Trophoblast cell (in vitro differentiated cells and primary cell): Measurements from ENCODE around the gene ARMC6.

ENCODE experiments used
- DNase-seq, 2 donors: peaks; one replicate each; pipeline ENCODE4 v3.0.0-alpha.2; 2016
- H2AFZ ChIP-seq: 2 replicates; pipeline ENCODE4 v1.6.1; 2013; ENCODE audit warnings: low read length, moderate library complexity, mild to moderate bottlenecking; ENCODE audit not compliant: insufficient read depth, poor library complexity
- H2AK5ac ChIP-seq: 2 replicates; pipeline ENCODE4 v1.6.1; 2013; ENCODE audit warnings: mild to moderate bottlenecking, low read length
- H2BK120ac ChIP-seq: 2 replicates; pipeline ENCODE4 v1.6.1; 2013; ENCODE audit warnings: low read length, mild to moderate bottlenecking, moderate library complexity; ENCODE audit not compliant: insufficient read depth, poor library complexity
- H2BK12ac ChIP-seq: 2 replicates; pipeline ENCODE4 v1.6.1; 2013; ENCODE audit warnings: mild to moderate bottlenecking, low read length, moderate library complexity
- H2BK5ac ChIP-seq: 2 replicates; pipeline ENCODE4 v1.6.1; 2013; ENCODE audit warnings: low read length, low read depth, moderate library complexity, mild to moderate bottlenecking; ENCODE audit not compliant: poor library complexity
- H3K14ac ChIP-seq: 2 replicates; pipeline ENCODE4 v1.6.1; 2013; ENCODE audit warnings: mild to moderate bottlenecking, low read length
- H3K18ac ChIP-seq: 2 replicates; pipeline ENCODE4 v1.6.1; 2013; ENCODE audit warnings: mild to moderate bottlenecking, low read length
- H3K23ac ChIP-seq: 2 replicates; pipeline ENCODE4 v1.6.1; 2013; ENCODE audit warnings: low read length
- H3K27ac ChIP-seq: 2 replicates; pipeline ENCODE4 v1.5.1; 2013; ENCODE audit warnings: low read depth, mild to moderate bottlenecking, inconsistent platforms, low read length, moderate library complexity
- H3K27me3 ChIP-seq: 2 replicates; pipeline ENCODE4 v1.6.1; 2013; ENCODE audit warnings: inconsistent platforms, mild to moderate bottlenecking, low read length, moderate library complexity; ENCODE audit not compliant: insufficient read depth
- H3K36me3 ChIP-seq, 2 experiments: 1 replicate in 1 of 2; 2 replicates in 1 of 2; pipeline ENCODE4 v1.6.1; 2013; ENCODE audit warnings: low read length in 2 of 2, mild to moderate bottlenecking in 2 of 2, moderate library complexity in 1 of 2; ENCODE audit not compliant: insufficient read depth in 2 of 2, control insufficient read depth in 1 of 2
- H3K4ac ChIP-seq: 2 replicates; pipeline ENCODE4 v1.6.1; 2013; ENCODE audit warnings: low read depth, mild to moderate bottlenecking, low read length, moderate library complexity
- H3K4me1 ChIP-seq, 2 experiments: 1 replicate in 1 of 2; 2 replicates in 1 of 2; pipeline ENCODE4 v1.6.1; 2013; ENCODE audit warnings: low read length in 2 of 2, mild to moderate bottlenecking in 2 of 2, moderate library complexity in 1 of 2; ENCODE audit not compliant: insufficient read depth in 2 of 2, control insufficient read depth in 1 of 2
- H3K4me2 ChIP-seq: 2 replicates; pipeline ENCODE4 v1.6.1; 2013; ENCODE audit warnings: inconsistent platforms, mild to moderate bottlenecking, low read length, moderate library complexity
- H3K4me3 ChIP-seq: 2 replicates; pipeline ENCODE4 v1.5.1; 2013; ENCODE audit warnings: mild to moderate bottlenecking, low read depth, low read length, inconsistent platforms
- H3K79me1 ChIP-seq: one replicate; pipeline ENCODE4 v1.6.1; 2013; ENCODE audit warnings: low read length
- H3K79me2 ChIP-seq: 2 replicates; pipeline ENCODE4 v1.6.1; 2013; ENCODE audit warnings: low read length, mild to moderate bottlenecking; ENCODE audit not compliant: control insufficient read depth, insufficient read depth, poor library complexity
- H3K9ac ChIP-seq: 2 replicates; pipeline ENCODE4 v1.6.1; 2013; ENCODE audit warnings: mild to moderate bottlenecking, low read length
- H3K9me3 ChIP-seq: 2 replicates; pipeline ENCODE4 v1.6.1; 2013; ENCODE audit warnings: low read depth, mild to moderate bottlenecking, control low read depth, inconsistent platforms, low read length; ENCODE audit not compliant: insufficient read depth
- H4K12ac ChIP-seq: 2 replicates; pipeline ENCODE4 v1.6.1; 2013; ENCODE audit warnings: low read depth, mild to moderate bottlenecking, low read length, moderate library complexity
- H4K8ac ChIP-seq: 2 replicates; pipeline ENCODE4 v1.6.1; 2013; ENCODE audit warnings: low read depth, mild to moderate bottlenecking, low read length, moderate library complexity
- H4K91ac ChIP-seq: one replicate; pipeline ENCODE4 v1.6.1; 2013; ENCODE audit warnings: low read depth, mild to moderate bottlenecking, low read length, moderate library complexity
- WGBS: extraction: QIAGEN DNeasy Blood & Tissue Kit; methylation state at CpG from one replicate; pipeline ENCODE4 v1.1.7; 2013; ENCODE audit warnings: missing lambda C conversion rate; ENCODE audit not compliant: insufficient read length, insufficient coverage; ENCODE audit errors: extremely low coverage; 5-methylcytosine and 5-hydroxymethylcytosine counted together

ARMC6 gene

DNA sequence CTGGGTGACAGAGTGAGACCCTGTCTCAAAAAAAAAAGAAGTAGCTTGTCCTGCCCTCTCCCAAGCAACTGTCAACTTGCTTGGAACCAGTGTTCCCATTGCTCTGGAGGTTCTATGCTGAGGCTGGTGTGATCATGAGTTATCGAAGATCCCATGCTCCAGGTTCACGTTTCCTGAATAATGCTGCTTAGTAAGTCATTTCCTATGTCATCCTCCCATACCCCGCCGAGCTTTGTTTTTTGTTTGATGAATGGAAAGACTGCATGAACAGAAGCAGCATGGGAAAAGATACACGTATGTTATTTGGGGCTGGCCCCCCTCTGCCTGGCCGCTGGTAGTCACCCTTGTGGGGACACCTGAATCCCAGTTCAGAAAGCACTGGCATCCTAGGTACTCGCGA lies 41.7 kb downstream of the ARMC6 start:
- no peak overlapping the region for H2BK5ac ChIP-seq
- H3K4me1 ChIP-seq: no peaks in the 10 kb centered on the region
- H3K9me3 ChIP-seq: peaks cover 4% of the 10 kb centered on the region
- H3K4ac ChIP-seq: no peak overlapping the region
- no peak overlapping the region for H3K14ac ChIP-seq
- no peaks in the 10 kb centered on the region for H3K79me1 ChIP-seq
- no peak overlapping the region for H3K4me3 ChIP-seq
- H2AK5ac ChIP-seq: no peak overlapping the region
- H3K18ac ChIP-seq: no peak overlapping the region
- no peak overlapping the region for H2AFZ ChIP-seq
- no peaks in the 10 kb centered on the region for H3K27me3 ChIP-seq
- no CpG with 5 or more reads among the region's 8 CpGs for WGBS
- no peak for DNase-seq
- no peak overlapping the region for H2BK12ac ChIP-seq
- no peak overlapping the region for H3K23ac ChIP-seq
- H3K79me2 ChIP-seq: no peaks in the 10 kb centered on the region
- no peak overlapping the region for H2BK120ac ChIP-seq
- no peaks in the 10 kb centered on the region for H3K36me3 ChIP-seq
- no peak overlapping the region for H3K4me2 ChIP-seq
- H3K27ac ChIP-seq: no peak overlapping the region
- H4K8ac ChIP-seq: no peak overlapping the region
- H3K9ac ChIP-seq: no peak overlapping the region
- H4K12ac ChIP-seq: no peak overlapping the region
- H4K91ac ChIP-seq: no peak overlapping the region

DNA sequence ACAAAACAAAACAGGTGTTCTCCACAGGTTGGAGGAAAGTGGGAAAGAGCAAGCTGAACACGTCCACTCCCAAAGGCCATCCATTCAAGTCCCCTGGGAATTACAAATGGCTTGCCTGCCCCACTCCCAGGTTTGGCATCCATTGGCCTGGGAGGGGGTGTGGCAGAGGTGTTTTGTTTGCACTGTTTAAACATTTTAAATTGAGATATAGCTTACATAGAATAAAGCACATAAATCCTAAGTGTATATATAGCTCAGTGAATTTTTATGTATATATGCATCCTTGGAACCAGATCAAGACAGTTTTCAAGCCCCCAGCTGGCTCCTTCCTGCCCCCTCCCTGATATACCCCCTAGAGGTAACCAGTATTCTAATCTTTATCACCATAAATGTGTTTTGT lies 43.1 kb downstream of the ARMC6 start:
- no peak overlapping the region for H3K23ac ChIP-seq
- H4K91ac ChIP-seq: no peak overlapping the region
- no peak overlapping the region for H2BK12ac ChIP-seq
- peaks cover 0 to under 1% of the 10 kb centered on the region in 2 experiments for H3K4me1 ChIP-seq
- no peak overlapping the region for H2BK120ac ChIP-seq
- H3K9me3 ChIP-seq: peaks cover 4% of the 10 kb centered on the region
- no peak overlapping the region for H2AFZ ChIP-seq
- no peak overlapping the region for H3K4me2 ChIP-seq
- WGBS: no CpG with 5 or more reads among the region's 1 CpG
- H3K27me3 ChIP-seq: no peaks in the 10 kb centered on the region
- no peak overlapping the region for H3K14ac ChIP-seq
- H3K18ac ChIP-seq: no peak overlapping the region
- no peak overlapping the region for H2BK5ac ChIP-seq
- H3K36me3 ChIP-seq: no peaks in the 10 kb centered on the region
- DNase-seq: no peak
- H4K12ac ChIP-seq: no peak overlapping the region
- H2AK5ac ChIP-seq: no peak overlapping the region
- no peak overlapping the region for H4K8ac ChIP-seq
- H3K4me3 ChIP-seq: no peak overlapping the region
- H3K4ac ChIP-seq: no peak overlapping the region
- no peaks in the 10 kb centered on the region for H3K79me2 ChIP-seq
- no peak overlapping the region for H3K27ac ChIP-seq
- no peak overlapping the region for H3K9ac ChIP-seq
- H3K79me1 ChIP-seq: no peaks in the 10 kb centered on the region

- no peak overlapping the region for H4K12ac ChIP-seq
- no peak overlapping the region for H3K4me3 ChIP-seq
- no peaks in the 10 kb centered on the region for H3K79me1 ChIP-seq
- no peak overlapping the region for H3K14ac ChIP-seq
- H3K27me3 ChIP-seq: no peaks in the 10 kb centered on the region
- H2BK5ac ChIP-seq: no peak overlapping the region
- H2BK120ac ChIP-seq: no peak overlapping the region
- no CpG with 5 or more reads among the region's 7 CpGs for WGBS
- no peaks in the 10 kb centered on the region for H3K79me2 ChIP-seq
- no peak overlapping the region for H4K91ac ChIP-seq
- peaks cover 0 to 3% of the 10 kb centered on the region in 2 experiments for H3K4me1 ChIP-seq
- no peak overlapping the region for H3K4me2 ChIP-seq
- no peak overlapping the region for H3K23ac ChIP-seq
- H2AFZ ChIP-seq: no peak overlapping the region
- H3K36me3 ChIP-seq: no peaks in the 10 kb centered on the region
- H3K4ac ChIP-seq: no peak overlapping the region
- H3K18ac ChIP-seq: no peak overlapping the region
- H2BK12ac ChIP-seq: no peak overlapping the region
- no peak overlapping the region for H3K27ac ChIP-seq
- no peak overlapping the region for H2AK5ac ChIP-seq
- H3K9ac ChIP-seq: no peak overlapping the region
- H3K9me3 ChIP-seq: peaks cover 6% of the 10 kb centered on the region
- DNase-seq: no peak
- no peak overlapping the region for H4K8ac ChIP-seq
Measured at GRCh38 chr19:19077103-19077502, 43.7 kb downstream of the ARMC6 start.

GRCh38 chr19:19078801-19079200 lies 45.4 kb downstream of the ARMC6 start:
- no peak overlapping the region for H2BK120ac ChIP-seq
- no peak overlapping the region for H4K91ac ChIP-seq
- no peaks in the 10 kb centered on the region for H3K79me1 ChIP-seq
- no peak overlapping the region for H2AFZ ChIP-seq
- WGBS: no CpG with 5 or more reads among the region's 6 CpGs
- H3K4ac ChIP-seq: no peak overlapping the region
- H3K9me3 ChIP-seq: peaks cover 6% of the 10 kb centered on the region
- no peak overlapping the region for H2BK5ac ChIP-seq
- H3K23ac ChIP-seq: no peak overlapping the region
- H2AK5ac ChIP-seq: no peak overlapping the region
- H3K27me3 ChIP-seq: no peaks in the 10 kb centered on the region
- H3K4me2 ChIP-seq: no peak overlapping the region
- H3K18ac ChIP-seq: no peak overlapping the region
- no peak overlapping the region for H4K8ac ChIP-seq
- H2BK12ac ChIP-seq: no peak overlapping the region
- no peak overlapping the region for H3K9ac ChIP-seq
- no peaks in the 10 kb centered on the region for H3K79me2 ChIP-seq
- H3K4me3 ChIP-seq: no peak overlapping the region
- H3K4me1 ChIP-seq: peaks cover 0 to 3% of the 10 kb centered on the region in 2 experiments
- H3K27ac ChIP-seq: no peak overlapping the region
- H3K14ac ChIP-seq: no peak overlapping the region
- DNase-seq: no peak
- no peaks in the 10 kb centered on the region for H3K36me3 ChIP-seq
- H4K12ac ChIP-seq: no peak overlapping the region
